B cell (primary cell): ENCODE measurements around the gene NPFF. TPM values are rescaled to one million over a fixed set of nuclear protein-coding genes. Genes with fewer than 3 reads are reported as not detected.

Experiments
- ATAC-seq: fragments of 200-7000 bp; cut with Tn5 transposase; one replicate; pipeline ENCODE4 v1.10.0; 2021; ENCODE audit warnings: low read depth, mild to moderate bottlenecking, moderate number of reproducible peaks, moderate library complexity
- CTCF ChIA-PET: fragments of 350-600 bp; sonication (Branson Sonifier 250); formaldehyde crosslinking; loops from one replicate; lab custom pipeline; 2021; ENCODE audit warnings: antibody characterized with exemption, inconsistent platforms; lab: Charles Lee
- POLR2A ChIA-PET: fragments of 350-600 bp; sonication (Branson Sonifier 250); formaldehyde crosslinking; loops from one replicate; lab custom pipeline; 2021; ENCODE audit warnings: antibody characterized with exemption; lab: Charles Lee
- DNase-seq: peaks from one replicate; pipeline ENCODE4 v3.0.0; 2013
- H2AFZ ChIP-seq: 2 replicates; pipeline ENCODE4 v1.6.1; 2012; ENCODE audit warnings: mild to moderate bottlenecking, low read depth, low read length; ENCODE audit not compliant: insufficient read depth, poor library complexity, severe bottlenecking
- H3K27ac ChIP-seq, 2 donors: 1 replicate in 1 of 2; 2 replicates in 1 of 2; pipeline ENCODE4 v1.5.1; 2012 to 2013; ENCODE audit warnings: low read length in 2 of 2, mild to moderate bottlenecking in 2 of 2, moderate library complexity in 1 of 2
- H3K27me3 ChIP-seq, 4 experiments: fragments of 200-600 bp in 1 of 4; sonication (generic) in 1 of 4; replicated peaks in 1 of 4; 1 replicate in 2 of 4; 2 replicates in 2 of 4; pipeline versions ENCODE4 v1.6.1 to v1.7.0; 2013 to 2016; ENCODE audit warnings: low read length in 3 of 4, mild to moderate bottlenecking in 2 of 4, mixed read lengths in 1 of 4, moderate library complexity in 1 of 4; ENCODE audit not compliant: insufficient read depth in 4 of 4, control insufficient read depth in 3 of 4; ENCODE audit errors: control extremely low read depth in 1 of 4
- H3K36me3 ChIP-seq, 2 experiments: replicated peaks in 1 of 2; 1 replicate in 1 of 2; 2 replicates in 1 of 2; pipeline versions ENCODE4 v1.6.1 to v1.7.1; 2013; ENCODE audit warnings: low read length in 1 of 2; ENCODE audit not compliant: insufficient read depth in 2 of 2, control insufficient read depth in 1 of 2; ENCODE audit errors: control extremely low read depth in 1 of 2, extremely low read depth in 1 of 2
- H3K4me1 ChIP-seq, 2 donors: fragments of 200-600 bp in 1 of 2; sonication (generic) in 1 of 2; 1 replicate in 1 of 2; 2 replicates in 1 of 2; pipeline versions ENCODE4 v1.5.1 to v1.6.1; 2013 to 2017; ENCODE audit warnings: low read length in 2 of 2; ENCODE audit not compliant: control insufficient read depth in 2 of 2, insufficient read depth in 2 of 2
- H3K4me2 ChIP-seq: replicated peaks from 2 replicates; pipeline ENCODE3; 2012; ENCODE audit warnings: mild to moderate bottlenecking, low read depth, low read length; ENCODE audit not compliant: poor library complexity, severe bottlenecking
- H3K4me3 ChIP-seq, 5 experiments: fragments of 200-600 bp in 1 of 5; sonication (generic) in 1 of 5; 1 replicate in 3 of 5; 2 replicates in 2 of 5; pipeline versions ENCODE4 v1.5.1 to v1.7.0; 2011 to 2016; ENCODE audit warnings: low read length in 4 of 5, mild to moderate bottlenecking in 4 of 5, low read depth in 2 of 5, control low read depth in 1 of 5, moderate library complexity in 1 of 5; ENCODE audit not compliant: insufficient read depth in 1 of 5; ENCODE audit errors: control extremely low read depth in 1 of 5, extremely low read depth in 1 of 5
- H3K79me2 ChIP-seq: fragments of 200-600 bp; sonication (generic); one replicate; pipeline ENCODE4 v1.6.0; 2016; ENCODE audit warnings: low read length; ENCODE audit not compliant: control insufficient read depth, insufficient read depth
- H3K9ac ChIP-seq: fragments of 200-600 bp; sonication (generic); 2 replicates; pipeline ENCODE4 v1.6.1; 2017; ENCODE audit warnings: mild to moderate bottlenecking, low read length, moderate library complexity
- H3K9me3 ChIP-seq, 3 donors: one replicate each; pipeline versions ENCODE4 v1.6.1 to v1.7.1; 2013; ENCODE audit warnings: low read length in 2 of 3; ENCODE audit not compliant: control insufficient read depth in 2 of 3, insufficient read depth in 1 of 3; ENCODE audit errors: control extremely low read depth in 1 of 3
- H4K20me1 ChIP-seq: 2 replicates; pipeline ENCODE4 v1.6.0; 2012; ENCODE audit warnings: mild to moderate bottlenecking, low read length; ENCODE audit not compliant: insufficient read depth, control insufficient read depth, poor library complexity, severe bottlenecking
- H3K27ac Mint-ChIP-seq: one replicate; pipeline ENCODE4 v1.8.0; 2021; ENCODE audit warnings: mixed read lengths
- H3K27me3 Mint-ChIP-seq: one replicate; pipeline ENCODE4 v1.8.0; 2021; ENCODE audit warnings: mixed read lengths
- H3K4me1 Mint-ChIP-seq: one replicate; pipeline ENCODE4 v1.8.0; 2021; ENCODE audit warnings: mixed read lengths
- H3K4me3 Mint-ChIP-seq: one replicate; pipeline ENCODE4 v1.8.0; 2021; ENCODE audit warnings: mixed read lengths
- H3K9me3 Mint-ChIP-seq: one replicate; pipeline ENCODE4 v1.8.0; 2022; ENCODE audit warnings: mixed read lengths; ENCODE audit not compliant: insufficient read depth
- CTCF ChIP-seq: fragments of 200-600 bp; IDR thresholded peaks from one replicate; pipeline ENCODE4 v1.8.0; 2022; ENCODE audit warnings: antibody characterized with exemption, mild to moderate bottlenecking
- EZH2 ChIP-seq: IDR thresholded peaks from 2 replicates; pipeline ENCODE4 v1.6.1; 2012; ENCODE audit warnings: borderline replicate concordance, low read depth, mild to moderate bottlenecking, moderate library complexity, low read length; ENCODE audit not compliant: insufficient read depth, poor library complexity, severe bottlenecking
- WGBS: methylation state at CpG from one replicate; pipeline ENCODE4 v1.1.5; 2013; ENCODE audit warnings: missing lambda C conversion rate; ENCODE audit not compliant: insufficient coverage; 5-methylcytosine and 5-hydroxymethylcytosine counted together
- intact Hi-C: fragments of 100-400 bp; cut with micrococcal nuclease; formaldehyde crosslinking; loops from one replicate; pipeline ENCODE4 v1.10.0; 2022
- polyA plus RNA-seq: library from polyadenylated mRNA; depleted of rRNA; stranded (reverse); fragments of >200 nt; gene quantifications from 2 replicates; pipeline ENCODE4 v1.2.3, GENCODE V29; 2012
- total RNA-seq, 2 donors: library from RNA; stranded (reverse); fragments of 120-200 nt in 1 of 2; gene quantifications; 1 replicate in 1 of 2; 2 replicates in 1 of 2; pipeline versions ENCODE4 v1.2.3 to v1.2.4, GENCODE V29; 2013 to 2022

The NPFF gene
- total and polyA plus RNA-seq, 2 donors (not counting 1 experiment from before 2014, with no cell fraction given), result 0.34 TPM; not detected in 1

GRCh38 chr12:53472056-53472582 is 35.2 kb downstream of the NPFF start:
- no peak for DNase-seq
- Histone ChIP-seq H3K79me2 (peaks cover 50% of the 10 kb centered on the region), H3K9ac (no peak overlapping the region), H3K27me3 (no peaks in the 10 kb centered on the region), H3K36me3 (peaks cover 24 to 96% of the 10 kb centered on the region in 2 experiments), H3K9me3 (no peaks in the 10 kb centered on the region), H4K20me1 (peaks cover 87% of the 10 kb centered on the region), H2AFZ (no peak overlapping the region), H3K4me1 (no peaks in the 10 kb centered on the region), H3K4me3 (no peak overlapping the region), H3K27ac (no peak overlapping the region), H3K4me2 (no peak overlapping the region)
- H3K9me3 Mint-ChIP-seq, result no peaks in the 10 kb centered on the region
- POLR2A ChIA-PET, result interaction anchor here (0.6 to 1.3 kb wide), 2 partner anchors 31 to 37 kb away, joined by 3 to 4 read pairs; partner anchors contain the start of gene PRR13
- ATAC-seq, result no peak
- H3K27ac Mint-ChIP-seq, result no peak overlapping the region
- intact Hi-C loops, result loop anchor here (5.0 kb wide), 1 partner anchor 35 kb away; the partner anchor contains the start of gene NPFF
- TF ChIP-seq CTCF (no peak), EZH2 (no peak)
- CTCF ChIA-PET, result interaction anchor here (0.7 to 4.9 kb wide), 2 partner anchors 37 to 152 kb away, joined by 4 to 24 read pairs; no protein-coding TSS in a partner anchor
- no CpG with 5 or more reads among the region's 1 CpG for WGBS
- peaks cover 3% of the 10 kb centered on the region for H3K4me1 Mint-ChIP-seq
- H3K4me3 Mint-ChIP-seq, result no peak overlapping the region
- no peaks in the 10 kb centered on the region for H3K27me3 Mint-ChIP-seq

GRCh38 chr12:53468282-53468681 is 39.0 kb downstream of the NPFF start:
- intact Hi-C loops, result no loop called here
- no peaks in the 10 kb centered on the region for H3K4me1 ChIP-seq
- H2AFZ ChIP-seq, result no peak overlapping the region
- no peak for TF ChIP-seq EZH2
- TF ChIP-seq CTCF, result no peak
- no peaks in the 10 kb centered on the region for H3K27me3 Mint-ChIP-seq
- H3K9ac ChIP-seq, result no peak overlapping the region
- H4K20me1 ChIP-seq, result peaks cover 87% of the 10 kb centered on the region
- H3K27me3 ChIP-seq, result no peaks in the 10 kb centered on the region
- H3K9me3 ChIP-seq, result no peaks in the 10 kb centered on the region
- peaks cover 73% of the 10 kb centered on the region for H3K79me2 ChIP-seq
- peaks cover 4% of the 10 kb centered on the region for H3K4me1 Mint-ChIP-seq
- POLR2A ChIA-PET, result interaction anchor here (0.6 to 0.7 kb wide), 3 partner anchors 20 to 202 kb away, joined by 3 read pairs; no protein-coding TSS in a partner anchor
- no peak for ATAC-seq
- H3K4me3 Mint-ChIP-seq, result no peak overlapping the region
- H3K4me2 ChIP-seq, result no peak overlapping the region
- H3K27ac Mint-ChIP-seq, result no peak overlapping the region
- H3K36me3 ChIP-seq, result peaks cover 22 to 96% of the 10 kb centered on the region in 2 experiments
- no peak overlapping the region for H3K27ac ChIP-seq
- no peaks in the 10 kb centered on the region for H3K9me3 Mint-ChIP-seq
- WGBS, result no CpG with 5 or more reads among the region's 1 CpG
- CTCF ChIA-PET, result interaction anchor here (0.6 to 1.1 kb wide), 2 partner anchors 10 to 115 kb away, joined by 3 to 4 read pairs; no protein-coding TSS in a partner anchor
- no peak for DNase-seq
- no peak overlapping the region for H3K4me3 ChIP-seq
